ENCODE measurements around the gene GNAO1. TPM values are rescaled to one million over a fixed set of nuclear protein-coding genes. Genes with fewer than 3 reads are reported as not detected.

GNAO1 gene
- total RNA-seq, 1 donor from 2014 or later: 1.2 TPM

DNA sequence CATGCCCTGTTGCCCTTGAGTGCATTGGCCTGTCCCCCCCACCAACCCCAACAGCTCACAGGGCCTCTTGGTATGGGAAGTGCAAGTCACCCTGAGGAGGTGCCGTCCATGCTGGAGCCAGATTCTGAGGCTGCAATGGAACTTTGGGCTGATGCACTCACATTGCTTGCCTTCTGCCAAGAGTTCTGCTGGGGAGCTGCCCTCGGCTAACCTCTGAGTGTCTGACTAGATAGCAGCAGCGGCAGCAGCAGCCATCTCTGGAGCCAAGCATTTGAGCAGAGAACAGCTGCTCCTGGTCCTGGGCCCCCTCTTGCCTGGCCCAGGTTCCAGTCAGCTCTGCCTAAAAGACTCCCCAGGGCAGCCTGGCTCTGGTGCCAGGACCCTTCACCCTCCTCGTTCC, 61.5 kb downstream of the GNAO1 start:
- Mint-ChIP-seq H3K9me3 (ENCODE audit: low read depth) (no peaks in the 10 kb centered on the region), H3K36me3 (ENCODE audit: low read depth) (no peaks in the 10 kb centered on the region), H3K4me1 (ENCODE audit: low read depth) (peaks cover 12% of the 10 kb centered on the region), H3K4me3 (ENCODE audit: unreplicated experiment) (no peak overlapping the region), H3K27me3 (ENCODE audit: low read depth) (peaks cover 20% of the 10 kb centered on the region), H3K27ac (ENCODE audit: unreplicated experiment) (no peak overlapping the region)
- no peak for TF ChIP-seq CTCF (IDR thresholded peaks at IDR 0.05)
- no peak for DNase-seq (ENCODE audit: low spot score)

DNA sequence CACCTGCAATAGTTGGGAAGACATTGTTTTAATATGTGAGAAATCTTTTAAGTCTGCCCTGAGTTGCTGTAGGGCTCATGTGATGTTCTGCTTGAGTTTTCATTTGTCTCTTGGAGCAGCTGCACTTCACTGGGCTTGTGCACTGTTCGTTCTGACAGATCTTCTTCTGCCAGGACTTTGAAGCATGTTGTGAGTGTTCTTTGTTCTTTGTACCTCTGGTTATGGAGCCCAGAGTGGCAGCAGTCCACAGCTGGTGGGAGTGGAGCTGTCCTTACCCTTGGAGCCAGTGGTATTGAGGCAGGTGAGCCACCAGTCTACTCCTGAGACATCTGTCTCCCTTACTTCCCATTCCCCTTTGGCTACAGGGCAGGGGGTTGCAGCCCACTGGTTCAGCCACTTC, 64.6 kb downstream of the GNAO1 start:
- DNase-seq (ENCODE audit: low spot score): no peak
- H3K9me3 Mint-ChIP-seq (ENCODE audit: low read depth): no peaks in the 10 kb centered on the region
- H3K4me1 Mint-ChIP-seq (ENCODE audit: low read depth): peaks cover 17% of the 10 kb centered on the region
- H3K36me3 Mint-ChIP-seq (ENCODE audit: low read depth): no peaks in the 10 kb centered on the region
- H3K27ac Mint-ChIP-seq (ENCODE audit: unreplicated experiment): no peak overlapping the region
- no peak for TF ChIP-seq CTCF (IDR thresholded peaks at IDR 0.05)
- peaks cover 16% of the 10 kb centered on the region for H3K27me3 Mint-ChIP-seq (ENCODE audit: low read depth)
- H3K4me3 Mint-ChIP-seq (ENCODE audit: unreplicated experiment): no peak overlapping the region

DNA sequence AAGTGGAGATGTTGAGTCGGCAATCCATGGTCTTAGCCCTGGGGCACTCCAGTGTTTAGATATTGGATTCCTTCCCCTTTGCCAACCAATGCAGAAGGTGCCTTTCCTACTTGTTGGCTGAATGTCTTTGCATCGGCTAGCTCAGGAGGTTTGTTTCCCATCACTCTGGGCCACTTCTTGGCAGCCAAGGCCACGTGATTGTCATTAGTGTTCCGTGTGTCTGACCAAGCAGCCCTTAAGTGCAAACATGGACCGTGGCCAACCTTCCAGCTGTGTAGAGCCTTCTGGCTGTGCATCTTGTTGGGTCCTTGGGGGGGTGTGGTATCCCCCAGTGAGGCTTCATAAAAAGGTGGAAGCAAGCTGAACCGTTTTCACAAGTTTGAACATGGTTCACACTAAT, 66.0 kb downstream of the GNAO1 start:
- DNase-seq (ENCODE audit: low spot score): no peak
- Mint-ChIP-seq H3K4me1 (ENCODE audit: low read depth) (peaks cover 20% of the 10 kb centered on the region), H3K4me3 (ENCODE audit: unreplicated experiment) (no peak overlapping the region), H3K27ac (ENCODE audit: unreplicated experiment) (no peak overlapping the region), H3K27me3 (ENCODE audit: low read depth) (peaks cover 16% of the 10 kb centered on the region), H3K9me3 (ENCODE audit: low read depth) (no peaks in the 10 kb centered on the region), H3K36me3 (ENCODE audit: low read depth) (no peaks in the 10 kb centered on the region)
- no peak for TF ChIP-seq CTCF (IDR thresholded peaks at IDR 0.05)

DNA sequence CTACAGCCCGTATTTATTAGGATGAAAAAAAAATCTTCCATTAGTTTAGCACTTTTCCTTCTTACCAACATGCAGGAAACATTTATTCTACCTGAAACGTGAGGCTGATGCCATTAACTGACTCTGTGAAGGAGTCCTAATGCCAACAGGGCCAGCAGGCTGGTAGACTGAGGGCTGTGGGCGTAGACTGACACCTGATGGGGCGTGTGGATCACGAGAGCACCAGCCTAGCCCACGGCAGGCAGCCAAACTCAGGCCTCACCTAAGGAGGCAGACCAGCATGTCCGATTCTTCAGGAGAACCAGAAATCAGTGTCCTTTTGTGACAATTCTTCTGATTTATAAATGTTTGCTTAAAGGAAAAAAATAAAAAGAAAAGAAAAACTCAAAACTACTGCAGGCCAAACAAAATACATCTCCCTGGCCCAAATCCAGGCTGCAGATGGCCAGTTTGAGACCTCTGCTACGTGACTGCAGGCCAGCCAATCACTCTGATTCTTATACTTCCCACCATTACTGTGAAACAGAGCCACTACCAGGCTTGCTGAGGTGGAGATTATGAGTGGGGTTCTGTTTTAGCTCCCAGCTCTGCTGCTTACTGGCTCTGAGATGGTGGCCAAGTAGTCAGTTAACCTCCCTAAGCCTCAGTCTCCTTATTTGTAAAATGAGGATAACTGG, 66.5 kb downstream of the GNAO1 start:
- peaks cover 16% of the 10 kb centered on the region for H3K27me3 Mint-ChIP-seq (ENCODE audit: low read depth)
- no peak for DNase-seq (ENCODE audit: low spot score)
- peaks cover 20% of the 10 kb centered on the region for H3K4me1 Mint-ChIP-seq (ENCODE audit: low read depth)
- no peak for TF ChIP-seq CTCF (IDR thresholded peaks at IDR 0.05)
- no peak overlapping the region for H3K4me3 Mint-ChIP-seq (ENCODE audit: unreplicated experiment)
- H3K9me3 Mint-ChIP-seq (ENCODE audit: low read depth): no peaks in the 10 kb centered on the region
- H3K36me3 Mint-ChIP-seq (ENCODE audit: low read depth): no peaks in the 10 kb centered on the region
- H3K27ac Mint-ChIP-seq (ENCODE audit: unreplicated experiment): no peak overlapping the region

- no peaks in the 10 kb centered on the region for H3K36me3 Mint-ChIP-seq (ENCODE audit: low read depth)
- H3K27ac Mint-ChIP-seq (ENCODE audit: unreplicated experiment): no peak overlapping the region
- DNase-seq (ENCODE audit: low spot score): no peak
- H3K9me3 Mint-ChIP-seq (ENCODE audit: low read depth): no peaks in the 10 kb centered on the region
- no peak overlapping the region for H3K4me3 Mint-ChIP-seq (ENCODE audit: unreplicated experiment)
- peaks cover 20% of the 10 kb centered on the region for H3K4me1 Mint-ChIP-seq (ENCODE audit: low read depth)
- TF ChIP-seq CTCF (IDR thresholded peaks at IDR 0.05): no peak
- H3K27me3 Mint-ChIP-seq (ENCODE audit: low read depth): peaks cover 13% of the 10 kb centered on the region
Measured at GRCh38 chr16:56258508-56259424, 67.5 kb downstream of the GNAO1 start.
